GM12891 (cell line): ENCODE results near the gene USP9X.

Experiments
- PAX5 ChIP-seq: IDR thresholded peaks from 2 replicates; pipeline ENCODE4 v1.6.1; 2011; ENCODE audit warnings: low read length, moderate library complexity, mild to moderate bottlenecking; ENCODE audit not compliant: insufficient read depth, severe bottlenecking
- POLR2A ChIP-seq: IDR thresholded peaks from 2 replicates; pipeline ENCODE4 v1.6.1; 2011; ENCODE audit warnings: low read depth, low read length, control low read depth
- POLR2AphosphoS5 ChIP-seq: IDR thresholded peaks from 2 replicates; pipeline ENCODE4 v1.6.1; 2011; ENCODE audit warnings: low read depth, low read length, control low read depth
- POU2F2 ChIP-seq: IDR thresholded peaks from 2 replicates; pipeline ENCODE4 v1.6.1; 2011; ENCODE audit warnings: low read depth, mild to moderate bottlenecking, control low read depth, low read length, moderate library complexity
- SPI1 ChIP-seq: IDR thresholded peaks from 2 replicates; pipeline ENCODE4 v1.6.1; 2011; ENCODE audit warnings: low read depth, low read length, control low read depth
- TAF1 ChIP-seq: IDR thresholded peaks from 2 replicates; pipeline ENCODE4 v1.6.1; 2011; ENCODE audit warnings: low read depth, low read length, control low read depth

- TF ChIP-seq POLR2A (no peak), POLR2AphosphoS5 (no peak), POU2F2 (no peak), TAF1 (no peak), SPI1 (no peak), PAX5 (no peak)
Measured at GRCh38 chrX:41087201-41087600, 2.0 kb downstream of the USP9X start.
